ENCODE results near the gene MAPT. TPM values are rescaled to one million over a fixed set of nuclear protein-coding genes. Genes with fewer than 3 reads are reported as not detected.

The MAPT gene
- total and polyA plus RNA-seq, 2 of the 4 experiments (the other 2 are of a cell fraction): 0.18 to 0.19 TPM

GRCh38 chr17:45907750-45908395 is 13.5 kb downstream of the MAPT start:
- H3K27me3 ChIP-seq (ENCODE audit: control insufficient read depth, insufficient read depth, low read length): peaks cover 40% of the 10 kb centered on the region

More at GRCh38 chr17:45907750-45908395, 13.5 kb downstream of the MAPT start:
- ATAC-seq (ENCODE audit: low read depth) (no peak), DNase-seq (no peak)
- no peaks in the 10 kb centered on the region for H4K20me1 ChIP-seq (ENCODE audit: insufficient read depth, low read length)
- H3K56ac ChIP-seq (ENCODE audit: extremely low read depth, insufficient read depth, low read length): no peak overlapping the region
- in situ Hi-C loops (cut with MboI; ENCODE audit: low sequenced_read_pairs) (no loop called here), dilution Hi-C loops (cut with HindIII; ENCODE audit: low sequenced_read_pairs, unreplicated experiment) (no loop called here), intact Hi-C loops (cut with micrococcal nuclease) (no loop called here)
- no peak overlapping the region for H2BK5ac ChIP-seq (ENCODE audit: low read depth, low read length, poor library complexity, severe bottlenecking)
- H3K27ac ChIP-seq (ENCODE audit: insufficient read depth, low read length): no peak overlapping the region
- 0% methylated on average over 1 of the region's 11 CpGs; no CpG with 5 or more reads in 1 of the 2 experiments for WGBS, 2 experiments (ENCODE audit: extremely low coverage in 2 of 2, insufficient read length in 1 of 2)
- no peaks in the 10 kb centered on the region for H3K79me1 ChIP-seq (ENCODE audit: low read depth in 1 of 2, low read length in 2 of 2)
- H3K9me3 ChIP-seq (ENCODE audit: control insufficient read depth, insufficient read depth, low read length): peaks cover 3% of the 10 kb centered on the region
- no peak overlapping the region for H4K91ac ChIP-seq (ENCODE audit: insufficient read depth, low read depth, low read length)
- TF ChIP-seq CTCF (conservative IDR thresholded peaks at IDR 0.05; ENCODE audit: low read depth, low read length): no peak
- no peak for TF ChIP-seq MAZ (IDR thresholded peaks at IDR 0.05; ENCODE audit: borderline replicate concordance, low read depth, low read length)
- TF ChIP-seq RCOR1 (IDR thresholded peaks at IDR 0.05; ENCODE audit: insufficient replicate concordance, low read length): no peak
- no peak for TF ChIP-seq MAFK (IDR thresholded peaks at IDR 0.05; ENCODE audit: low read depth, low read length)
- TF ChIP-seq SMC3 (IDR thresholded peaks at IDR 0.05; ENCODE audit: low read depth, low read length): no peak
- TF ChIP-seq RFX5 (IDR thresholded peaks at IDR 0.05; ENCODE audit: low read depth, low read length): no peak
- no peak for TF ChIP-seq POLR2A (IDR thresholded peaks at IDR 0.05; ENCODE audit: low read depth, low read length)
- no peak for TF ChIP-seq CHD1 (IDR thresholded peaks at IDR 0.05; ENCODE audit: low read depth, low read length)
- H2BK20ac ChIP-seq (ENCODE audit: low read depth, low read length): no peak overlapping the region
- no peaks in the 10 kb centered on the region for H3K36me3 ChIP-seq (ENCODE audit: control insufficient read depth, insufficient read depth, low read length)
- POLR2A ChIA-PET (ENCODE audit: unreplicated experiment): no interaction called here
- BruUV-seq (replicated peaks): no TSS peak
- no peak overlapping the region for H3K4me3 ChIP-seq (ENCODE audit: insufficient read depth, low read depth, low read length)
- no peak overlapping the region for H3K18ac ChIP-seq (ENCODE audit: low read depth, low read length)
- CTCF ChIA-PET: no interaction called here
- no peak overlapping the region for H3K4me2 ChIP-seq (ENCODE audit: low read depth, low read length)
- H3K9ac ChIP-seq (ENCODE audit: low read depth, low read length): no peak overlapping the region
- H2AK9ac ChIP-seq (replicated peaks; ENCODE audit: low read depth, low read length, poor library complexity): no peak overlapping the region
- H3K9me1 ChIP-seq (ENCODE audit: insufficient read depth, low read length): no peaks in the 10 kb centered on the region
- no peak overlapping the region for H2BK120ac ChIP-seq (ENCODE audit: low read depth, low read length)
- H4K8ac ChIP-seq (ENCODE audit: low read depth in 2 of 2, low read length in 2 of 2): no peak overlapping the region
- H2AFZ ChIP-seq (replicated peaks; ENCODE audit: low read length, poor library complexity): no peak overlapping the region
- no peak overlapping the region for H2BK15ac ChIP-seq (ENCODE audit: low read depth, low read length)
- H3K4ac ChIP-seq (ENCODE audit: low read depth, low read length): no peak overlapping the region
- H3K14ac ChIP-seq (replicated peaks; ENCODE audit: low read depth, low read length): no peak overlapping the region
- H4K5ac ChIP-seq (ENCODE audit: low read depth, low read length): no peak overlapping the region
- no peak overlapping the region for H3K23ac ChIP-seq (ENCODE audit: low read depth, low read length)
- H3K4me1 ChIP-seq (ENCODE audit: control insufficient read depth, insufficient read depth, low read length): no peaks in the 10 kb centered on the region
- H2AK5ac ChIP-seq (ENCODE audit: low read depth, low read length): no peak overlapping the region

Measured in IMR-90 (cell line).